ENCODE measurements around the gene SPTLC2. TPM values are rescaled to one million over a fixed set of nuclear protein-coding genes. Genes with fewer than 3 reads are reported as not detected.
A peak's percentile ranks its signal among the peaks of the same experiment; 100 is the strongest.

The SPTLC2 gene
- total RNA-seq, 4 donors from 2014 or later = 13.2 to 35.2 (median 20.5) TPM

- peak overlapping the region in 2 of 4 donors; percentile 62 to 69 for H3K27ac ChIP-seq
Observed at GRCh38 chr14:77544571-77544970, 71.9 kb downstream of the SPTLC2 start.

GRCh38 chr14:77543637-77544334 is 72.7 kb downstream of the SPTLC2 start:
- Histone ChIP-seq H3K27me3 (no peaks in the 10 kb centered on the region), H3K4me3 (no peak overlapping the region), H3K36me3 (peaks cover 0 to 30% of the 10 kb centered on the region in 2 donors), H3K9me3 (no peaks in the 10 kb centered on the region), H3K4me1 (peaks cover 0 to 36% (median 8%) of the 10 kb centered on the region in 3 donors), H3K27ac (peak overlapping the region in 3 of 4 donors; percentile 62 to 74 (median 69))
- no peak for ATAC-seq
- 80 to 94% methylated on average over 3 of the region's 3 CpGs for WGBS, 2 donors (ENCODE audit: low coverage in 1 of 2)
- no peak for TF ChIP-seq EP300 (IDR thresholded peaks at IDR 0.05)
- TF ChIP-seq CTCF (IDR thresholded peaks at IDR 0.05) = no peak
- TF ChIP-seq POLR2A (IDR thresholded peaks at IDR 0.05) = no peak
- TF ChIP-seq POLR2AphosphoS5 (IDR thresholded peaks at IDR 0.05) = no peak

More at GRCh38 chr14:77544571-77544970, 71.9 kb downstream of the SPTLC2 start:
- 88 to 93% methylated on average over 2 of the region's 2 CpGs for WGBS, 2 donors (ENCODE audit: low coverage in 1 of 2)
- Histone ChIP-seq H3K9me3 (no peaks in the 10 kb centered on the region), H3K4me1 (peaks cover 0 to 36% (median 8%) of the 10 kb centered on the region in 3 donors), H3K36me3 (peaks cover 0 to 37% of the 10 kb centered on the region in 2 donors), H3K4me3 (no peak overlapping the region), H3K27me3 (no peaks in the 10 kb centered on the region)
- no peak for ATAC-seq
- TF ChIP-seq EP300 (IDR thresholded peaks at IDR 0.05) (no peak), POLR2AphosphoS5 (IDR thresholded peaks at IDR 0.05) (no peak), CTCF (IDR thresholded peaks at IDR 0.05) (no peak), POLR2A (IDR thresholded peaks at IDR 0.05) (no peak)

GRCh38 chr14:77543240-77543551 is 73.2 kb downstream of the SPTLC2 start:
- Histone ChIP-seq H3K4me3 (no peak overlapping the region), H3K4me1 (peaks cover 0 to 36% (median 8%) of the 10 kb centered on the region in 3 donors), H3K9me3 (no peaks in the 10 kb centered on the region), H3K27ac (peak overlapping the region; percentile 13 to 74 (median 66)), H3K27me3 (no peaks in the 10 kb centered on the region), H3K36me3 (peaks cover 0 to 24% of the 10 kb centered on the region in 2 donors)
- ATAC-seq = no peak
- WGBS, 2 donors (ENCODE audit: low coverage in 1 of 2) = 43 to 90% methylated on average over 1 to 5 of the region's 5 CpGs
- TF ChIP-seq CTCF (IDR thresholded peaks at IDR 0.05) (no peak), POLR2A (IDR thresholded peaks at IDR 0.05) (no peak), POLR2AphosphoS5 (IDR thresholded peaks at IDR 0.05) (no peak), EP300 (IDR thresholded peaks at IDR 0.05) (no peak)

GRCh38 chr14:77542421-77543239 is 73.8 kb downstream of the SPTLC2 start:
- peaks cover 0 to 36% (median 8%) of the 10 kb centered on the region in 3 donors for H3K4me1 ChIP-seq
- no peaks in the 10 kb centered on the region for H3K9me3 ChIP-seq
- H3K4me3 ChIP-seq = no peak overlapping the region
- peak; percentile 62 for ATAC-seq
- 28 to 39% methylated on average over 6 to 9 of the region's 11 CpGs for WGBS, 2 donors (ENCODE audit: low coverage in 1 of 2)
- H3K27ac ChIP-seq = peak overlapping the region; percentile 13 to 74 (median 66)
- no peaks in the 10 kb centered on the region for H3K27me3 ChIP-seq
- no peak for TF ChIP-seq CTCF (IDR thresholded peaks at IDR 0.05)
- TF ChIP-seq EP300 (IDR thresholded peaks at IDR 0.05) = no peak
- H3K36me3 ChIP-seq = peaks cover 0 to 20% of the 10 kb centered on the region in 2 donors

Measured in gastroesophageal sphincter (tissue), 4 donors.